Transverse colon (tissue), 4 donors: ENCODE measurements around the gene TALDO1. TPM values are rescaled to one million over a fixed set of nuclear protein-coding genes. Genes with fewer than 3 reads are reported as not detected.
A peak's percentile ranks its signal among the peaks of the same experiment; 100 is the strongest.

ENCODE experiments used
- DNase-seq: peaks from one replicate; pipeline ENCODE4 v3.0.0-alpha.2; 2019
- H3K27ac ChIP-seq, 4 donors: fragments of 200-600 bp; sonication (generic); 2 replicates each; pipeline ENCODE4 v1.5.1; 2016 to 2018; ENCODE audit warnings: inconsistent platforms in 4 of 4
- H3K27me3 ChIP-seq: fragments of 200-600 bp; sonication (generic); 2 replicates; pipeline ENCODE4 v1.5.1; 2017; ENCODE audit warnings: inconsistent platforms
- H3K36me3 ChIP-seq, 4 donors: fragments of 200-600 bp; sonication (generic); 2 replicates each; pipeline ENCODE4 v1.5.1; 2017 to 2019; ENCODE audit warnings: inconsistent platforms in 4 of 4
- H3K4me1 ChIP-seq, 4 donors: fragments of 200-600 bp; sonication (generic); 2 replicates each; pipeline ENCODE4 v1.5.1; 2017 to 2020; ENCODE audit warnings: inconsistent platforms in 4 of 4
- H3K4me3 ChIP-seq, 4 donors: fragments of 200-600 bp; sonication (generic); 1 replicate in 1 of 4; 2 replicates in 3 of 4; pipeline versions ENCODE4 v1.5.1 to v1.6.1; 2017 to 2019; ENCODE audit warnings: inconsistent platforms in 4 of 4
- H3K9me3 ChIP-seq, 2 donors: fragments of 200-600 bp; sonication (generic); 2 replicates each; pipeline ENCODE4 v1.5.1; 2017 to 2019; ENCODE audit warnings: inconsistent platforms in 2 of 2
- EP300 ChIP-seq: sonication (generic); formaldehyde crosslinking; IDR thresholded peaks from one replicate; pipeline ENCODE4 v1.6.1; 2017; ENCODE audit warnings: antibody characterized with exemption, low read depth
- POLR2A ChIP-seq: fragments of 450-650 bp; IDR thresholded peaks from one replicate; pipeline ENCODE4 v1.6.1; 2016; ENCODE audit warnings: antibody characterized with exemption, mild to moderate bottlenecking, moderate library complexity
- POLR2AphosphoS5 ChIP-seq, 3 donors: sonication (generic); formaldehyde crosslinking; IDR thresholded peaks; one replicate each; pipeline ENCODE4 v1.6.1; 2016; ENCODE audit warnings: antibody characterized with exemption in 3 of 3
- WGBS, 2 donors: methylation state at CpG; one replicate each; pipeline ENCODE4 v1.1.5; 2018; ENCODE audit warnings: low coverage in 1 of 2; 5-methylcytosine and 5-hydroxymethylcytosine counted together
- in situ Hi-C, 4 donors: fragments of 200-750 bp; cut with MboI; loops; one replicate each; pipeline versions ENCODE4 v1.15.0 to v1.15.1; 2017; ENCODE audit warnings: low sequenced_read_pairs in 3 of 4, low pct_ligation_motif_present in 1 of 4, low pct_unique_long_range_greater_than_20kb in 1 of 4
- intact Hi-C: fragments of 100-400 bp; cut with DNase I; formaldehyde crosslinking; loops from one replicate; pipeline ENCODE4 v1.15.1; 2023; ENCODE audit warnings: low total_unique reads
- total RNA-seq, 4 donors: library from RNA; depleted of rRNA; stranded (reverse); fragments of >200 nt; gene quantifications; one replicate each; pipeline ENCODE4 v1.1.0, GENCODE V29; 2016
- TF ChIP-seq, protein P1 (sequence below), 5 experiments: fragments of 200-600 bp in 3 of 5; fragments of 450-650 bp in 2 of 5; sonication (generic) in 3 of 5; IDR thresholded peaks; 1 replicate in 2 of 5; 2 replicates in 3 of 5; pipeline ENCODE4 v1.5.1; 2016 to 2017; ENCODE audit warnings: antibody characterized with exemption in 5 of 5, inconsistent platforms in 3 of 5, mild to moderate bottlenecking in 2 of 5, moderate library complexity in 1 of 5

The TALDO1 gene
- total RNA-seq, 4 donors from 2014 or later = 124 to 164 (median 141) TPM

DNA sequence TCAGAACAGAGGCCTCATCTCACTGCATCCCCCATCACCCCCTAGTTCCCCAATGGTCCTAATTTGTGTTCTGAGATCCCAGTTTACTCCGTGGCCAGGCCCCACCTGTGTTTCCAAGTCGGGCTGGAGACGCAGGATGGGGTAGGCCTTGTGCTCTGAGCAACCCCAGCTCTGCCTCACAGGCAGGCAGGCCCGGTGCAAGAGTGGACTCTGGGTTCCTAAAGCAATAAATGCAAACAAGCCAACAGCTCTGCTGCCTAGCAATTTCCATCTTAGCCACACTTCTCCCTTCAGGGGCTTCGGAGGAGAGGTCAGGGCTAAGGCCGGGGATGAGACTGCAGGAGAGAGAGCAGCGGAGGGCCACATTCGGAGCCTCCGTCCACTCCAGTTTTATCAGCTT, 43.8 kb upstream of the TALDO1 start:
- TF ChIP-seq, protein P1, sequence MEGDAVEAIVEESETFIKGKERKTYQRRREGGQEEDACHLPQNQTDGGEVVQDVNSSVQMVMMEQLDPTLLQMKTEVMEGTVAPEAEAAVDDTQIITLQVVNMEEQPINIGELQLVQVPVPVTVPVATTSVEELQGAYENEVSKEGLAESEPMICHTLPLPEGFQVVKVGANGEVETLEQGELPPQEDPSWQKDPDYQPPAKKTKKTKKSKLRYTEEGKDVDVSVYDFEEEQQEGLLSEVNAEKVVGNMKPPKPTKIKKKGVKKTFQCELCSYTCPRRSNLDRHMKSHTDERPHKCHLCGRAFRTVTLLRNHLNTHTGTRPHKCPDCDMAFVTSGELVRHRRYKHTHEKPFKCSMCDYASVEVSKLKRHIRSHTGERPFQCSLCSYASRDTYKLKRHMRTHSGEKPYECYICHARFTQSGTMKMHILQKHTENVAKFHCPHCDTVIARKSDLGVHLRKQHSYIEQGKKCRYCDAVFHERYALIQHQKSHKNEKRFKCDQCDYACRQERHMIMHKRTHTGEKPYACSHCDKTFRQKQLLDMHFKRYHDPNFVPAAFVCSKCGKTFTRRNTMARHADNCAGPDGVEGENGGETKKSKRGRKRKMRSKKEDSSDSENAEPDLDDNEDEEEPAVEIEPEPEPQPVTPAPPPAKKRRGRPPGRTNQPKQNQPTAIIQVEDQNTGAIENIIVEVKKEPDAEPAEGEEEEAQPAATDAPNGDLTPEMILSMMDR (IDR thresholded peaks at IDR 0.05) = no peak
- TF ChIP-seq POLR2A (no peak), POLR2AphosphoS5 (IDR thresholded peaks at IDR 0.05) (no peak), EP300 (no peak)

DNA sequence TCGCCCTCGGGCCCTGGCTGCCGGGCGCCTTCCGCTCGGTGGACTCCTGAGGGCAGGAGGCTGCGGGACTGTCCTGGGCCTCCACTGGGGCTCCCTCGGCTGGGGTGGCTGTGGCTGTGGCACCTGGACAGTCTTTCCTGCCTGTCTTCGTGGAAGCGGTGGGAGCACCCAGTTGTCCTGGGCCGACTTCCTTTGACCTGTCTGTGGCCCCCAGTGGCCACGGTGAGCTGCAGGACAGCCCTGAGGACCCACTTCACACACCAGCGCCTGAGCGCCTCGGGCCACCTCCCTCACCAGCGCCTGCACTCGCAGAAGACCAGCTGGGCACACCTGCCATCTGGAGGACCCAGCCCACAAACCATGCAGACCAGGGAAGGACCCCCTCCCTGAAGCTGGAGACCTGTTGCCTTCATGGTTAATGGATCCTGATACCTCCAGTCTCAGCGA, 43.0 kb upstream of the TALDO1 start:
- no peak for DNase-seq
- peaks cover 0 to 5% (median 0%) of the 10 kb centered on the region in 4 donors for H3K36me3 ChIP-seq
- intact Hi-C loops (no loop called here), in situ Hi-C loops (no loop called here)
- peak overlapping the region; percentile 92 to 94 (median 94) for H3K27ac ChIP-seq
- H3K4me1 ChIP-seq = peaks cover 23 to 60% (median 52%) of the 10 kb centered on the region in 4 donors
- 85% methylated on average over 18 of the region's 18 CpGs; no CpG with 5 or more reads in 1 of the 2 donors for WGBS, 2 donors
- H3K27me3 ChIP-seq = peaks cover 10% of the 10 kb centered on the region
- H3K4me3 ChIP-seq = no peak overlapping the region
- TF ChIP-seq POLR2A = no peak
- TF ChIP-seq, protein P1 (IDR thresholded peaks at IDR 0.05) = no peak
- TF ChIP-seq POLR2AphosphoS5 (IDR thresholded peaks at IDR 0.05) = no peak
- TF ChIP-seq EP300 = no peak
- H3K9me3 ChIP-seq = no peaks in the 10 kb centered on the region

More for the DNA sequence above, 43.8 kb upstream of the TALDO1 start:
- intact Hi-C loops (no loop called here), in situ Hi-C loops (no loop called here)
- peaks cover 23 to 59% (median 53%) of the 10 kb centered on the region in 4 donors for H3K4me1 ChIP-seq
- 83 to 92% methylated on average over 2 to 9 of the region's 9 CpGs for WGBS, 2 donors
- H3K27me3 ChIP-seq = peaks cover 10% of the 10 kb centered on the region
- H3K36me3 ChIP-seq = peaks cover 0 to 8% (median 0%) of the 10 kb centered on the region in 4 donors
- no peak overlapping the region for H3K4me3 ChIP-seq
- H3K9me3 ChIP-seq = no peaks in the 10 kb centered on the region
- H3K27ac ChIP-seq = peak overlapping the region; percentile 92 to 94 (median 94)
- no peak for DNase-seq

DNA sequence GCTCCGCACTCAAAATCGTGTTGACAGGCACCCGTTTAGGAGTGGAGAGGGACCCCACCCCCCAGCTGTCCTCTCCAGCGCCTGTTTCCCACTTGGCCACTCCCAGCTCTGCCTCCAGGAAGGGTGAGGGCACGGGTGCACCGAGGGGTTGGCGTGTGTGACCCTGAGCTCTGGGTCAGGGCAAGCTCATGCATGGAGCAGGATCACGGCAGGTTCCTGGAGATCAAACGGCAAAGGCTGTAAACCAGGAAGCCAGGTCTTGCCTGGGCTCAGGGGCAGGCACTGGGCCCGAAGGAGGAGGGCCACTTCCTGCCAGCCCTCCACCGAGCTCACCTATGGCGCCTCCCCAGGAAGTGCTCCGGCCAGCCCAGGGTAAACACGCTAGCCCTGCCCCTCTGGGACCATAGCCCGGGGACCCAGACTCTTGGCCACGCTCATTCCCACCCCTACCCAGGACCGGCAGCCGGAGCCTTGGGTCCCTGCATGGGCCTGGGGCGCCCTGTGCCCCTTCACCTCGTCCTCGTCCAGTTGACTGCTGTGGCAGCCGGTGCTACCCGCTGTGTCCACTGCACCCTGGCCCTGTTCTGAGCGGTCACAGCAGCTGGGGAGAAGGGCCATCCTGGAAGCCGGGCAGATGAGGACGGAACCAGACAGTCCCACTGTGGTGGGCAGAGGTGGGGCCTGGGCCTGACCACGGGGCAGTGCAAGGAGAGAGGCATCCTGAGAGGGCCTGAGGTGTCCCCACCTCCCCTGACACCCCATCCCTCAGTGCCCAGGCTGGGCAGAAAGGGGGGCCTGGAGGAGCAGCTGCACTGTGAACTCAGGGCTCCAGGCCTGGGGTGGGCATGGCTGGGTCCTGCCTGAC, 42.3 kb upstream of the TALDO1 start:
- peaks cover 23 to 66% (median 55%) of the 10 kb centered on the region in 4 donors for H3K4me1 ChIP-seq
- peaks cover 0 to 5% (median 0%) of the 10 kb centered on the region in 4 donors for H3K36me3 ChIP-seq
- H3K27ac ChIP-seq = peak overlapping the region; percentile 92 to 94 (median 94)
- in situ Hi-C loops (no loop called here), intact Hi-C loops (no loop called here)
- peak overlapping the region; percentile 47 to 73 (median 66) for H3K4me3 ChIP-seq
- H3K9me3 ChIP-seq = no peaks in the 10 kb centered on the region
- WGBS, 2 donors = 49% methylated on average over 19 of the region's 27 CpGs; no CpG with 5 or more reads in 1 of the 2 donors
- TF ChIP-seq POLR2A (peak; percentile 85), POLR2AphosphoS5 (IDR thresholded peaks at IDR 0.05) (peak; percentile 32 to 86 (median 79)), EP300 (no peak)
- TF ChIP-seq, protein P1 (IDR thresholded peaks at IDR 0.05) = peak in 1 of 5 experiments; percentile 21
- H3K27me3 ChIP-seq = peaks cover 10% of the 10 kb centered on the region
- DNase-seq = peak; percentile 87

DNA sequence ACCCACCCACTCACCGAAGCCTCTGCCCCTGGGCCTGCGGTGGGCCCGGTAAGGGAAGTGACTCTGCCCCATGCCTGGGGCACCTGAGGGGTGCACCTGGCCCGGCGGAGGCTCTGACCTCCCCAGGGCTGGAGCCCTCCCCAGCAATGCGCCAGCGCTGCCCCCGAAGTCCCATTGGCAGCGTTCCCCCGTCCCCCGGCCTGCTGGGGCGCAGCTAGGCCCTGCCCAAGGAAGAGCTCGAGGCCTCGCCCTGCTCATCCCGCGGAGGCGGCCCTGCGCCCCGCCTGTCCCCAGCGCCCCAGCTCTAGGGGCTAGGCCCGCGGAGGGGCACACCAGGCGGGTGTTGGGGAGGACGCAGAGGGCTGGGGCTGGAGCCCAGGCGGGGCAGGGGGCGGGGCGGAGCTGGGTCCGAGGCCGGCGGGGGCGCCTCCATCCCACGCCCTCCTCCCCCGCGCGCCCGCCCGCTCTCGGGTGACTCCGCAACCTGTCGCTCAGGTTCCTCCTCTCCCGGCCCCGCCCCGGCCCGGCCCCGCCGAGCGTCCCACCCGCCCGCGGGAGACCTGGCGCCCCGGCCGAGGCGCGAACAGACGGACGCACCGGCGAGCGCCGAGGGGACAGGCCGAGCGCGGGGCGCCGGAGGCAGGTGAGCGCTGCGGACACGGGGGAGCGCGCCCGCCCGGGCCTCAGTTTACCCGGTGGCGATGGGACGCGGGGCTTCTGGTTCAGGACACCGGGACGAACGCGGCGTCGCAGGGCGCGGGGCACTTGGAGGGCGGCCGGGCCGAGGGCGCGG, 41.4 kb upstream of the TALDO1 start, which contains the start of gene EPS8L2:
TSS of gene EPS8L2 (plus strand) at position 586 of the 793 bp plus-strand sequence. CDS start 3,177 bp downstream, outside the sequence.
- in situ Hi-C loops = no loop called here
- Histone ChIP-seq H3K4me3 (peak within 1 kb of the TSS; percentile 47 to 73 (median 66)), H3K27ac (peak within 1 kb of the TSS; percentile 92 to 94 (median 94)), H3K27me3 (peaks cover 10% of the 10 kb centered on the region), H3K4me1 (peaks cover 23 to 73% (median 63%) of the 10 kb centered on the region in 4 donors), H3K36me3 (peaks cover 0 to 5% (median 0%) of the 10 kb centered on the region in 4 donors), H3K9me3 (no peaks in the 10 kb centered on the region)
- intact Hi-C loops = no loop called here
- TF ChIP-seq POLR2AphosphoS5 (IDR thresholded peaks at IDR 0.05) (no peak), EP300 (no peak), POLR2A (no peak)
- TF ChIP-seq, protein P1 (IDR thresholded peaks at IDR 0.05) = no peak
- DNase-seq = peak; percentile 89
- WGBS, 2 donors = 26% methylated on average over 21 of the region's 90 CpGs; no CpG with 5 or more reads in 1 of the 2 donors
